Measurements from ENCODE around the gene NR2E1.

Gene NR2E1

DNA sequence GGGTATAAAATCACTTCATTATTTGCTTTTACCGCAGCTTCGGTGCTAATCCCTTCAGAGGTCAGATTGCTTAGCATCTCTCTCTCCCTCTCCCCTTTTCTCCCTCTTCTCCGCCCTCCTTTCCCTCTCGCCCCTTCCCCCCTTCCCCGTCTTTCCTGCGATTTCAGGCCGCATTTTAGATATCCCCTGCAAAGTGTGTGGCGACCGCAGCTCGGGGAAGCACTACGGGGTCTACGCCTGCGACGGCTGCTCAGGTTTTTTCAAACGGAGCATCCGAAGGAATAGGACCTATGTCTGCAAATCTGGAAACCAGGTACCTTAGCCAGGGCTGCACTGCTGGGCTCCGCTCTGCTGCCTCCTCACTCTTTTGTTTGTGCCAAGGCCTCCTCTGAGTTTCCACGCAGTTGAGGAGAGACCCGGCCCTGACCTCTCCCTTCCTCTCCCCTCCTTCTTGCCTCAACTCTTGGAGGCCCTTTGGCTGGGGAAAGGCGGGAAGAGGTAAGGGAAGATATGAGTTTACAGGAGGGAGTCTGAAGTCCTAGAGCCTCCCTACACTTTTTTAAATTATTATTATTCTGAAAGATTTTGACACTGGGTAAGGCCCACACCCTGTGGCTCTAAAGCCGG is 5.6 kb downstream of the NR2E1 start:
- no peak for DNase-seq (ENCODE audit: low read depth in 2 of 2)

DNA sequence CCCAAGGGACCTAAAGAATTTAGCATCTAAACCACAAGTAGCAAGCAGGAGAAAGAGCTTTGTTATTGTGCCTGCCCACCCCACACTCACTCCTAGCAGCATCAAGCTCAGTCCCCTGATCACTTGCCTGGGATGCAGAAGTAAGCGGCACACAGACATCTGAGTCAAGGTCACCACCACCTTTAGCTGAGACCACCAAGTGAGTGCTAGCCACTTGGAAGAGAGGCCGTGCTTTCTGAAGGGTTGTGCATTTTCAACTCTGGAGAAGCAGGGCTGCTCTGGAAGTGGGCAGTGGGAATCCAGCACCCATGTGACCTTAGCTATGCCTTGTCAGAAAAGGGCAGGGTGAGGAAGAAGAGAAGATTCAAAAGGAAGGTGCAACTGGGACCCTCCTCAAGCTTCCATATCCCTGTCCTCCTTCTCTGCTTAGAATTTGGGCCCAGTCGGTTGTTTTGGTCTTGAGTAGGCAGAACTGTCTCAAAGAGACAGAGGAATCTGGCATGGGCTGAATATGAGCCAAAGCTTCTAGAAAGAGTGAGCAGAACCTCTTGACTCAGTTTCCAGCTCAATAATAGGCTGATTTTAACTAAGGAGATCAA is 6.2 kb downstream of the NR2E1 start:
- DNase-seq (ENCODE audit: low read depth in 2 of 2), result no peak

DNA sequence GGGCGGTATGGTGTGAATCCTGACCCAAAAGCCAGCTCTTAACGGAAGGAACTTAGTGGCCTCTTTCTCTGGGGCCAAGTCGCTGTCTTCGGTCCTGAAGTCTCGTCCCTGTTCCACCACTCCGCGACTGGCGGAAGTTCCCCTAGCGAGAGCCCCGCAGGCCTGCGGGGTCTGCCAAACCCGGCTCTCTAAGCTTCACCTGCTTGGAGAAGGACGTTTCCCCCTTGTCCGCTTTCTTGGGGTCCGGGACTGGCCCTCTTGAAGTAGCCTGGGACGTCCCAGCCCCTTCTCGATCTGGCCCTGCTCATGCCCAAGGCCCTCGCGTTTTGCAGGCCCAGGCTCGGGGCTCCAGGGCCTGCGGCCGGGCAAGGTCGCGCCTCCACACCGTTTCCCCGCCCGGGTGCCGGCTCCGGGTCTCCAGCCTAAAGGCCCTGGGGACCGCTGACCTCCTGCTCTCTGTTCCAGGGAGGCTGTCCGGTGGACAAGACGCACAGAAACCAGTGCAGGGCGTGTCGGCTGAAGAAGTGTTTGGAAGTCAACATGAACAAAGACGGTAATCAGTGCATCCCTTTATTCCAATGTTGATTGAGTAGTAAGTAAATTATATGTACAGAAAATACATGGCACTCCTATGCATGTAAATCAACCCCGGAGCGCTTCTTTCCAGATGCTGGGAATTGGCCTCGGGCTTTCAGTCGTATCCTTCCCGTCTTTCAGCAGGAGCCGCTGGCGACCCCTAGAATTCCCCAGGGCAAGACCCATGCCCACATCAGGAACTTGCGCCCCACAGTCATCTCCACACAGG is 8.8 kb downstream of the NR2E1 start:
- peak in 1 of 2 experiments; percentile 2 for DNase-seq (ENCODE audit: low read depth in 2 of 2)

DNA sequence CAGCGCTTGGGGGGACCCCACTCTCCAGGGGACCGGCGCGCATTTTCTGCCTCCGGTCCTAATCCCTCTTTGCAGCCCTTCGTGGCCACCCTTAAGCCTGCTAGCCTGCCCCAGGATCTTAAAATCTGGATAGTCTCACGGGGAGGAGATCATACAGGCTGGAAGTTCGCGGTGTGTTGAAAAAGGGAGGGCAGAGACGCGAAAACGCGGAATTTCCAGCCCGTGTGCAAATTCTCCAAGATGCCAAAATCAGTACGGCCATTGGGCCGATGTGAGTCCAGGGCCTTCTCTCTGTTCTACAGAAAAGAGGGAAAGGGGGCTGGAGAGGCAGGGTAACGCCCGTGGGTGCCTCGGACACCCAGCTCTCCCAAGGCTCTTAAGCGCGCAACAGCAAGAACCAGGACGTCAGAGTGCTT is 9.4 kb downstream of the NR2E1 start:
- DNase-seq (ENCODE audit: low read depth in 2 of 2), result no peak

DNA sequence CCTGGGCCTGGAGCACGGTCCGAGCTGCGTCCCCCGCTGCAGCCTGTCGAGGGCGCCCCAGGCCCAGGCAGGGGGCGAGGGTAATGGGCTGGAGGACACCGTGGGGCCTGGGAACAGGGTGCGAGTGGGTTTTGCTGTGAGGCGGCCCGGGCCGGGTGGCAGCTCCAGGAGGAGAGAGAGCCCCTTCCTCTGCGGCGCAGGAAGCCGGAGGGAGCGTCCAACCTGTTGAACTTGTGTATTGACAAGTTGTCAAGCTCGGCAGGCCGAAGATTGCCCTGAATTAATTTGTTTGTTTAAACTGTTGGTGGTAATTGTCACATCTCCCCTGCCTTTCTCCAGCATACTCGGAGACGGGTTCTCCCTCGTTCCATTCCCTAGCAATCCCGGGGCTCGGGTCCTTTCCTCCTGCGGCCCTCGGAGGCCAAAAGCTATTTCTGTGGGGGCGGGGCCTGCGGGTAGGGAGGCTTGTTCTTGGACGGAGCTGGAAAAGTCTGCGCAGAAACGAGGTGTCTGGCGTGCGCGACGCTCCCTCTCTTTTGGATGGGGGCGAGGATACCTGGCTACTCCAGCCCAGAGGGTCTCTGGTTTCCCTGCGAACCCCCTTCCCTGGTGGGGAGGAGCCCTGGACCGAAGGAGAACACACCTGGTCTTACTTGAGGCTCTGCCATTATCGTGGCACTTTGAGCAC is 9.9 kb downstream of the NR2E1 start:
- DNase-seq (ENCODE audit: low read depth in 2 of 2), result no peak

DNA sequence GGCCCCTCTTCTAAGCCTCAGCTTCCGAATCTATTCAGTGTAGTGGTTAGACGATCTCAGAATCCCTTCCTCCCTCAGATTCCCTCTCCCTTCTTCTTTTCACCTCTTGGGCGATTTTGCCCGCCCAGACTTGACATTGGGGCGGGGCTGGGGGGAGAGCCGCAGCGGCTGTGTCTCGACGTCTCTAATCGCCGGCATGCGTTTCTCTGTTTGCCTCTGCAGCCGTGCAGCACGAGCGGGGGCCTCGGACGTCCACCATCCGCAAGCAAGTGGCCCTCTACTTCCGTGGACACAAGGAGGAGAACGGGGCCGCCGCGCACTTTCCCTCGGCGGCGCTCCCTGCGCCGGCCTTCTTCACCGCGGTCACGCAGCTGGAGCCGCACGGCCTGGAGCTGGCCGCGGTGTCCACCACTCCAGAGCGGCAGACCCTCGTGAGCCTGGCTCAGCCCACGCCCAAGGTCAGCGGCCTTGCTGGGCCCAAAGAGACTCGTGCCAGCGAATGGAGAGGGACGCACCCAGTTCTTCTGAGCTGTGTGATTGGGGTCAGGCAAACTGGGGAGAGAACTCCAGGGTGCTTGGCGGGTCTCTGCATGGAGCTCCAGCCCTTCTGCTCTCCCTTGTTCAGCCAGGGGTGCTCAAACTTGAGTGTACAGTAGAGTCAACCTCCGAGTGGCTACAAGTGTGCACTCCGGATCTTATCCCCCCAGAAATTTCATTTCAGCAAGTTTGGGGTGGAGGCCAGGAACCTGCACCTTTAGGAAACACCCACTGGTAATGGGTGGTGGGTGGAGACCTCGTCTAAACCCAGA is 10.7 kb downstream of the NR2E1 start:
- no peak for DNase-seq (ENCODE audit: low read depth in 2 of 2)

DNA sequence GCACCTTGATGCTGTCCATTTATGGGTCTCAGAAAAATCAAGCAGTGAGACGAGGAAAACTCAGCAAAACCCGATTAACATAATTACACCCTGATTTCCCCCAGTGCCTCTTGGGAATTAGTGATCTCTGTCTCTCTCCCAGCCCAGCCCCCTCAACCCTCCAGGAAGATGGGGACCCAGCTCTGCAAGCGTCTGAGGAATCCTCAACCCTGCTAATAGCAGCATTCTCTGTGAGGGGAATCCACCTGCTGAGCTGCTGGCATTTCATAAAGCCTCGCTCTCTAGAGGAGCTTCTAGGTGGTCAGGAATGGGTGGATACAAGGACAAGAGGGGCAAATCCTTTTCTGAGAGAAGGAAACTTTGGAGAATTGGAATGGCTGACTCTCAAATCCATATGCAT is 13.9 kb downstream of the NR2E1 start:
- no peak for DNase-seq (ENCODE audit: low read depth in 2 of 2)

DNA sequence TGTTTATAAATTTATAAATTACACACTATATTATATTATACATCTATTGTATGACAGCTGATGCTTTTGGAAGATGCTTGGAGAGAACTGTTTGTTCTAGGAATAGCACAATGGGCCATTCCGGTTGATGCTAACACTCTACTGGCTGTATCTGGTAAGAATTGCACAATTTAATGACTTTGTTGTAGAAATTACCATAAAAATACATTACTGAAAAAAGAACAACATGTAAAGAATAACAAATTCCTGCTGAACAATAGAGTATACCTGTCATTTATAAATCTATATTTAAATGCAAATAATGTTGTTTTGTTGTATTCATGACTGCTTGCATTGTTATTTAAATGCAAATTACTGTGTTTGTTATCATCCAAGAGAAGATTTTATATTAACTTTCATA is 14.4 kb downstream of the NR2E1 start:
- no peak for DNase-seq (ENCODE audit: low read depth in 2 of 2)

DNA sequence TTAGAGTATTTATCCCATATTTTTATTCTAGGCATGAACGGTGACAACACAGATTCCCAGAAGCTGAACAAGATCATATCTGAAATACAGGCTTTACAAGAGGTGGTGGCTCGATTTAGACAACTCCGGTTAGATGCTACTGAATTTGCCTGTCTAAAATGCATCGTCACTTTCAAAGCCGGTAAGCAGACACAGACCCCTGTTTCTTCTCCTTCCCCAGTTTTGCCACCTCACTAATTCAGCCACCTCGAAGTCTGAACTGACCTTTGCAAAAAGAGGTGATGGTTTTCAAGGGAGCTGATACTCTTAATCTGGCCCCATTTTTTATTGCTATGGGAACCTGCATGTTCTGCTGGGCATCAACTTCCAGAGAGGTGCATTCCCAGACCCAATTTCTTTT is 15.0 kb downstream of the NR2E1 start:
- no peak for DNase-seq (ENCODE audit: low read depth in 2 of 2)

DNA sequence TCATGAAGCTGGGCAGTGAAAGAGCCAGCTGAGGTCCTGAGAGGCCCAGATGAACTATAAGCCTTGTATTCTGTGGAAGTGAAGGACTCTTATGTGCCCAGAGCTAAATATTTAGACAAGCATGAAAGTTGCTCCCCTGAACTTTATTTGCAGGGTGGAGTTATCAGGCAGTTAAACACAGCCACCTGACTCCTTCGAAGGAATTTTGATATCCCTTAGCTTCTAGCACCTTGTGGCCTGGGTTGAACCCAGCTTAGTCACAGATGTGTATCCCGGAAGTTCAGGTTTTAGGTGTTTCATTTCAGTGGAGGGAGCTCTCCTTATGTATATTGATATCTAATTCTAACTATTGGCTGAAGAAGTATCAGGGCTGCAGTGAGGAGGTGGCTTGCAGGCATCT is 20.4 kb downstream of the NR2E1 start:
- DNase-seq (ENCODE audit: low read depth in 2 of 2), result no peak

DNA sequence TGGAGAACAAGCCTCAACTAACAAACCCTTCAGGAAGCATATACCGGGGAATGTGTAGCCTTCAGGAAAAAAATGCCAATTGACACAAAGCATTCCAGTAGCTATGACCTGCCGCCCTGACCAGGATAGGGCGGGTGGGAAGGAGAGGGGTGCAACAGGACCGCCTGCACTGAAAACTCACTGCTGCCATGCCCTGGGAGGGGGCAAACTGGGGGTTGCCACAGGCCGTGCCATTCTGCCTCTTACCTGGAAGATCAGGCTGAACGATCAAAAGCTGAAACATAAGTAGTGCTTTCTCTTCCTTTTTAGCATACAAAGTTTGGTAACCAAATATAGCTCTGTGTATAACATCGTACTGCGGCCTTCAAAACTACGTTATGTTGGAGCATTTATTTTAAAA is 21.7 kb downstream of the NR2E1 start:
- no peak for DNase-seq (ENCODE audit: low read depth in 2 of 2)

DNA sequence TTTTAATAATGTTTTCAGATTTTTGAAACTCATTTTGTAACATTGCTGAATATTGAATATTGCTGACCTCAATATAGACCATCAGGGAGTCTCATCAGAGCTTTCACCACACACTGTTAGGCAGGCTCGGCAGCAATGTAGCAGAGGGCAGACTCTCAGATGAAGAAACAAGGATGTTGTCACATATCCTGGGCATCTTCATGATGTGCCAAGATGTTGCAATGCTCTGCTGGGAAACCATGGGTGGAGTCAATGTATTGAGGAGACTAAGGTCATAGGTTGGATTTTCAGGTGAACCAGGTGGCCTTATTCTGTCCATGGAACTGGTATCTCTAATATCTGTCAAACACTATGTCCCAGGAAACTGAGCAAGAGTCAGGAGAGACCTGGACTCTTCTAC is 27.3 kb downstream of the NR2E1 start:
- no peak for DNase-seq (ENCODE audit: low read depth in 2 of 2)

DNA sequence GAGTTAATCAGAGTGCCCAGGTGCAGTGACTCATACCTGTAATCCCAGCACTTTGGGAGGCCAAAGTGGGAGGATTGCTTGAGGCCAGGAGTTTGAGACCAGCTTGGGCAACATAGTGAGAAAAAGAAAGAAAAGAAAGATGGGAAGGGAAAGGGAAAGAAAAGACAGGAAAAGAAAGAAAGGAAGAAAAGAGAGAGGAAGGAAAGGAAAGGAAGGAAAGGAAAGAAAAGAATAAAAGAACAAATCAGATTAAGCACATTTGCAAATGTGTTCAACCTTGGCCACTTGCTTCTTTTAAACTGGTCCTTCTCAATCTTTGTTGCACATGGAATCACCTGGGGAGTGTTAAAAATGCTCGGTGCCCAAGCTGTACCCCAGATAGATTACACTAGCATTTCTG is 28.0 kb downstream of the NR2E1 start:
- no peak for DNase-seq (ENCODE audit: low read depth in 2 of 2)

DNA sequence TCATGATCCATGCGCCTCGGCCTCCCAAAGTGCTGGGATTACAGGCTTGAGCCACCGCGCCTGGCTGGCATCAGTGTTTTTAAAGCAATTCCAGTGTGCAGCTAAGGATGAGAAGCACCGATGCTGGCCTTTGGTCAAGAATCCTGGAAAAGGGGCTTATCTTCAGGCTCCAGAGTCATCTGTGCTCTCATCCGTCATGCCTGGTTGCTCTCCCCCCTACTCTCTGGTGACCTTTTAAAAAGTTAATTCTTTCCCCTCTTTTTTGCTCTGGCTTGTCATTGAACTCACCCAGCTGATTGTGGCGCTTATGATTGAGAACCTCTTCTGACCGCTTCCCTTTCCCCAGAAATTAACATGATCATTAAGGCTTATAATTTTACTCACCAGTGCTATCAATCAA is 28.7 kb downstream of the NR2E1 start:
- no peak for DNase-seq (ENCODE audit: low read depth in 2 of 2)

DNA sequence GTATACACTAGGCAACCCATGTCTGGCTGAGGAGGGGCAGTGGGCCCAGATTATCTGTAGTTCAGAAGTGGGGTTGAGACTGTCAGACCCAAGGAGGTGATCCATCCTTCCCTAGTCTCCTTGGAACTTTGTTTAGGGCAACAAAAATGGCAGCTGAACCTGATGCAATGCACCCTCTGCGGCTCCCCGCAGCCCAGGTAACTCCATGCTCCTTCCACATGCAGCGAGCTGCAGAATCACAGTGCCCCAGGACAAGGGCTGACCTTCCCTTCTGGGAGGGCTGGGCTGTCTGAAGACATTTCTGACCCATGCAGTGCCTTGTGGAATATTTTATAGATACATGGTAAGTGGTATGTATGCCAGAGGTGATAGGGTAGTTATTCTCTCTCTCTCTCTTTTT is 29.4 kb downstream of the NR2E1 start:
- DNase-seq (ENCODE audit: low read depth in 2 of 2), result no peak

DNA sequence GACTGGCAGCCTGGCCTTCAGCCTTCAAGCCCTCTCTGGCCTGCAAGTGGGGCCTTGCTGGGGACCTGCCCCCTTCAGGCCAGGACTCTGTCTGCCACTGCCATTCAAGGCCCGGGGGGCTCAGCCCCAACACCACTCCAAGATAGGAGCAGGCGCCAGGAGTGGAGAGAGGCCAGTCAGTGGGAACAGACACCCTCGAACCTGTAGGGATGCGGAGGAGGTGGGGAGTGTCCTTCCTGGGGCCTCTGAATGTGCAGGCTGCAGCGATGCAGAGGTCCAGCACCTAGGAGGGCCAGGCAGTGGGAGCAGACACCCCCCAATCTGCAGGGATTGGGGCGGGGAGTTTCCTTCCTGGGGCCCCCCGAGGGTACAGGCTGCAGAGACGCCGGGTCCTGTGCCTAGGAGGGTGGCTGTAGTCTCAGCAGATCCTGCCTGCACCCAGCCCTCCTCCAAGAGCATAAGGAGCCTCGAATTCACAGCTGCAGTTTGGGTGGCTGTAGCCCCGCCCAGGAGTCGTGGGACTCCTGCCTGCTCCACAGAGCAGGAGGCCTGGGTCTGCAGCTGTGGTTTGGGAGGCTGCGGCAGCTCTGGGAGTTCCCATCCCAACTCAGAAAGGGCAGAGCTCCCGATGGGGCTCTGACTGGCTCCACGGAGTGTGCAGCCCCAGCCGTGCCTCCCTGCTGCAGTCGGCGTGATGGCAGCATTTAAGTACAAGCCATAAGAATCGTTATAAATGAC is 33.1 kb downstream of the NR2E1 start:
- DNase-seq (ENCODE audit: low read depth in 2 of 2), result no peak

DNA sequence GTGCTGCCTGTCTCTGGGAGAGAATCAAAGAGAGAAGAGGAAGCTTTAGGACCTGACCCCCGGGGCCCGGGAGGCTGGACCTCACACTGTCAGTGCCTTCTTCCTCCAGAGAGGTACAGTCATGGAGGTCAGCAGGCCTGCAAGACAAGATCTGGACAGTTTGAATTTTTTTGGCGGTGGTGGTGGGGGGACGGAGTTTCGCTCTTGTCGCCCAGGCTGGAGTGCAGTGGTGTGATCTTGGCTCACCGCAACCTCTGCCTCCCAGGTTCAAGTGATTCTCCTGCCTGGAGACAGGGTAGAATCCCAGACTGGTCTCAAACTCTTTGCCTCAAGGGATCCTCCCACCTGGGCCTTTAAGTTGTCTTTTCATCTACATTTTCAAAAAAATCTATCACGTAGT is 34.4 kb downstream of the NR2E1 start:
- DNase-seq (ENCODE audit: low read depth in 2 of 2), result no peak

DNA sequence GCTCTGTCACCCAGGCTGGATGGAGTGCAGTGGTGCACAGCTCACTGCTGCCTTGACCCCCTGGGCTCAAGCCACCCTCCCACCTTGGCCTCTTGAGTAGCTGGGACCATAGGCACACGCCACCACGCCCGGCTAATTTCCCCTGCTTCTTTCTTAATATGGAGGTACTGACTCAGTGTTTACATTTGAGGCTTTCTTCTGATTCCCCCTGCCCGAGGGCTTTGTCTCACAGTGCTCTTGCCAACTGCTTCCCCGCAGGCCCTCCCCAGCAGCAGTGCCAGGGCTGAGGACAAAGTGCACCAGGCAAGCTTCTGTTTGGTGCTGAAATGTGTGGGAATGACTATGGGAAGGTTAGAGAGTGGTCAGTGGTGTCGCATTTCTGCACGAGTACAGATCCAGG is 34.8 kb downstream of the NR2E1 start:
- no peak for DNase-seq (ENCODE audit: low read depth in 2 of 2)

DNA sequence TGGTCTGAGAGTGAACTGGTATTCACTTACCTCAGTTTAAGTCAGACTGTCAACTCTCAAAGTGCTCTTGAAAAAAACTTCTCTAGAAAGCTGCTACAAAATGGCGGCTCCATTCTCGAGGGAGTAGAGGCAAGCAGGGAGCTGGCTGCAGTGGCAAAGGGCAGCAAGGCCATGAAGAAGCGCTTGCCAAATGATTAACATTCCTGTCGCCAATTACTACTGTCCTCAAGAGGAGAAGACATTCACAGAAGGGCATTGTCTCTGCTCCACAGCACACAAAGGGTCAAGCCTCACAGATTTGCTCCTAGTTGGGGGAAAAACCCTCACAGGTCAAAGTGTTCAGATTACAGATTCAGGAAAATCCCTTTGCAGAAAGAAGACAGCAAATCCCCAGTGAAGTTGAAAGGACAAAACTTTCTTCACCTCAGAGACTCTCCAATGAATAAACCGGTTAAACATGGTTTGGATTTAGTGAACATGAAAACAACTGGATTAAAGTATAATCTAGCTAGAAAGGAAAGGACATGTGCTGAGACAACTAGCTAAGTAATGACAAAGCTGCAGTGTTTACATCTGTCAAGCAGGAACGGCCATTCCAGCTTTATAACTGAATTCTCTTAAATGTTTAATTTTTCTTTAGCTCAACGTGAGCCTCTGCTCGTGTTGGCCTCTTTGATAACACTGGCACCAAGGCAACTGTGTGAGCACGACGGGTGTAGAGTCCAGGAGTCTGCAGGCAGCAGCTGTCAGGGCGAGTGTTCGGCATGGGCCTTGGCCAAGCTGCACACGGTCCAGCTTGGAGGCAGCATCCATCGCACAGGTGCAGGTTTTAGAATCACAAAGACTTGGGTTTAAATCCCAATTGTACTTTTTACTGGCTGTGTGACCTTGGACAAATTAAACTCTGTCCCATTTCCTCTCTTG is 37.6 kb downstream of the NR2E1 start:
- no peak for DNase-seq (ENCODE audit: low read depth in 2 of 2)

DNA sequence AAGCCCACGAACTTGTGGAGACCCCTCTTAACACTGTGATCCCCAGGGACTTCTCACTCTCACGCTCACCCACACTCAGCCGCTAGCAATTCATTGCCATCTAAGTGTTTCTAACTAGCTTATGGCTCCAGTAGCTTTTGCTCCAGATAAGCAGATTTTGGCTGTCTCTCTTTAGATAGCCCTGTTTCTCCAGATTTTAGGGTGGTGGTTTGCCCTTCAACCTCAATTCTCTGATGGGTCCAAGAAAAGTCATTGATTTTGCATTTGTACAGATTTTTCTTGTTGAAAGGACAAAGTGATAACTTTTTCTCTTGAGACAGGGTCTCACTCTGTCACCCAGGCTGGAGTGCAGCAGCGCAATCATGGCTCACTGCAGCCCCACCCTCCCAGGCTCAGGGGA is 41.2 kb downstream of the NR2E1 start:
- no peak for DNase-seq (ENCODE audit: low read depth in 2 of 2)

All from fibroblast of skin of left biceps (primary cell).